Mesendoderm (in vitro differentiated cells): ENCODE results near the gene ADCY7.

Experiments
- DNase-seq: peaks from one replicate; pipeline ENCODE4 v3.0.0; 2013
- H2AK5ac ChIP-seq: 2 replicates; pipeline ENCODE4 v1.6.1; 2013; ENCODE audit warnings: low read length, inconsistent platforms
- H2BK120ac ChIP-seq: 2 replicates; pipeline ENCODE4 v1.6.1; 2013; ENCODE audit warnings: low read depth, mild to moderate bottlenecking, low read length, moderate library complexity, mixed read lengths
- H2BK15ac ChIP-seq: replicated peaks from 2 replicates; pipeline ENCODE4 v1.6.1; 2013; ENCODE audit warnings: low read depth, mild to moderate bottlenecking, moderate library complexity
- H2BK5ac ChIP-seq: 2 replicates; pipeline ENCODE4 v1.6.1; 2013; ENCODE audit warnings: low read length, inconsistent platforms
- H3K18ac ChIP-seq: 2 replicates; pipeline ENCODE4 v1.6.1; 2013; ENCODE audit warnings: mild to moderate bottlenecking, low read length, mixed read lengths
- H3K23ac ChIP-seq: one replicate; pipeline ENCODE4 v1.6.1; 2013; ENCODE audit warnings: low read length
- H3K27ac ChIP-seq: 2 replicates; pipeline ENCODE4 v1.5.1; 2013; ENCODE audit warnings: low read depth, mild to moderate bottlenecking, inconsistent platforms, low read length, moderate library complexity
- H3K27me3 ChIP-seq: 2 replicates; pipeline ENCODE4 v1.6.1; 2013; ENCODE audit warnings: low read length, control low read depth, mild to moderate bottlenecking, inconsistent platforms; ENCODE audit not compliant: insufficient read depth, poor library complexity
- H3K36me3 ChIP-seq: 2 replicates; pipeline ENCODE4 v1.6.1; 2013; ENCODE audit warnings: low read length, inconsistent platforms; ENCODE audit not compliant: control insufficient read depth, insufficient read depth
- H3K4ac ChIP-seq: one replicate; pipeline ENCODE4 v1.6.1; 2013; ENCODE audit warnings: low read depth, mild to moderate bottlenecking, low read length, moderate library complexity
- H3K4me1 ChIP-seq: 2 replicates; pipeline ENCODE4 v1.6.1; 2013; ENCODE audit warnings: low read depth, low read length, inconsistent platforms; ENCODE audit not compliant: control insufficient read depth
- H3K4me2 ChIP-seq: 2 replicates; pipeline ENCODE4 v1.6.1; 2013; ENCODE audit warnings: low read length
- H3K4me3 ChIP-seq: 2 replicates; pipeline ENCODE4 v1.5.1; 2013; ENCODE audit warnings: mild to moderate bottlenecking, low read length
- H3K56ac ChIP-seq: one replicate; pipeline ENCODE4 v1.6.1; 2013; ENCODE audit warnings: low read length
- H3K79me1 ChIP-seq: 2 replicates; pipeline ENCODE4 v1.6.1; 2013; ENCODE audit warnings: low read length, inconsistent platforms
- H3K79me2 ChIP-seq: 2 replicates; pipeline ENCODE4 v1.6.1; 2013; ENCODE audit warnings: mild to moderate bottlenecking, low read length; ENCODE audit not compliant: control insufficient read depth, insufficient read depth
- H3K9ac ChIP-seq: 2 replicates; pipeline ENCODE4 v1.6.1; 2013; ENCODE audit warnings: low read length, inconsistent platforms
- H4K5ac ChIP-seq: one replicate; pipeline ENCODE4 v1.6.1; 2013; ENCODE audit warnings: low read length
- H4K8ac ChIP-seq: one replicate; pipeline ENCODE4 v1.6.1; 2013; ENCODE audit warnings: low read depth, mild to moderate bottlenecking, control low read depth, low read length, moderate library complexity
- WGBS: extraction: QIAGEN DNeasy Blood & Tissue Kit; methylation state at CpG from one replicate; pipeline ENCODE4 v1.1.7; 2013; ENCODE audit warnings: low lambda C conversion rate, missing lambda C conversion rate; ENCODE audit not compliant: insufficient coverage; ENCODE audit errors: extremely low coverage; 5-methylcytosine and 5-hydroxymethylcytosine counted together

The ADCY7 gene

GRCh38 chr16:50278251-50278650 lies 11.9 kb downstream of the ADCY7 start:
- Histone ChIP-seq H3K4me2 (no peak overlapping the region), H2BK15ac (no peak overlapping the region), H3K56ac (no peak overlapping the region), H3K23ac (no peak overlapping the region), H2BK5ac (no peak overlapping the region), H3K27me3 (no peaks in the 10 kb centered on the region), H3K4me1 (no peaks in the 10 kb centered on the region), H3K4ac (no peak overlapping the region), H3K27ac (no peak overlapping the region), H3K79me1 (no peaks in the 10 kb centered on the region), H3K4me3 (no peak overlapping the region), H4K8ac (no peak overlapping the region), H3K9ac (no peak overlapping the region), H2BK120ac (no peak overlapping the region), H2AK5ac (no peak overlapping the region), H3K18ac (no peak overlapping the region), H3K79me2 (no peaks in the 10 kb centered on the region), H4K5ac (no peak overlapping the region), H3K36me3 (no peaks in the 10 kb centered on the region)
- WGBS, result no CpG with 5 or more reads among the region's 3 CpGs
- no peak for DNase-seq

GRCh38 chr16:50279504-50279865 lies 13.1 kb downstream of the ADCY7 start:
- no peak overlapping the region for H3K27ac ChIP-seq
- no peak overlapping the region for H4K5ac ChIP-seq
- WGBS, result no CpG with 5 or more reads among the region's 2 CpGs
- H2BK15ac ChIP-seq, result no peak overlapping the region
- no peak overlapping the region for H3K4me2 ChIP-seq
- no peak overlapping the region for H3K56ac ChIP-seq
- no peak overlapping the region for H2BK120ac ChIP-seq
- no peaks in the 10 kb centered on the region for H3K79me2 ChIP-seq
- no peak overlapping the region for H2BK5ac ChIP-seq
- H3K18ac ChIP-seq, result no peak overlapping the region
- no peaks in the 10 kb centered on the region for H3K79me1 ChIP-seq
- H3K9ac ChIP-seq, result no peak overlapping the region
- no peaks in the 10 kb centered on the region for H3K27me3 ChIP-seq
- H3K4me3 ChIP-seq, result no peak overlapping the region
- H3K36me3 ChIP-seq, result no peaks in the 10 kb centered on the region
- no peak overlapping the region for H4K8ac ChIP-seq
- H3K4ac ChIP-seq, result no peak overlapping the region
- H3K4me1 ChIP-seq, result no peaks in the 10 kb centered on the region
- no peak overlapping the region for H2AK5ac ChIP-seq
- no peak overlapping the region for H3K23ac ChIP-seq
- no peak for DNase-seq

GRCh38 chr16:50280932-50281331 lies 14.6 kb downstream of the ADCY7 start:
- Histone ChIP-seq H3K79me1 (no peaks in the 10 kb centered on the region), H3K4me3 (no peak overlapping the region), H2BK5ac (no peak overlapping the region), H3K4me1 (no peaks in the 10 kb centered on the region), H3K27me3 (no peaks in the 10 kb centered on the region), H4K5ac (no peak overlapping the region), H3K18ac (no peak overlapping the region), H3K23ac (no peak overlapping the region), H2BK15ac (no peak overlapping the region), H4K8ac (no peak overlapping the region), H3K36me3 (no peaks in the 10 kb centered on the region), H2AK5ac (no peak overlapping the region), H3K4me2 (no peak overlapping the region), H3K4ac (no peak overlapping the region), H2BK120ac (no peak overlapping the region), H3K79me2 (no peaks in the 10 kb centered on the region), H3K27ac (no peak overlapping the region), H3K56ac (no peak overlapping the region), H3K9ac (no peak overlapping the region)
- DNase-seq, result no peak
- no CpG with 5 or more reads among the region's 5 CpGs for WGBS

GRCh38 chr16:50281391-50282009 lies 15.1 kb downstream of the ADCY7 start:
- Histone ChIP-seq H3K79me1 (no peaks in the 10 kb centered on the region), H4K8ac (no peak overlapping the region), H3K27me3 (no peaks in the 10 kb centered on the region), H3K27ac (no peak overlapping the region), H2BK15ac (no peak overlapping the region), H3K79me2 (no peaks in the 10 kb centered on the region), H3K23ac (no peak overlapping the region), H3K9ac (no peak overlapping the region), H3K4me1 (no peaks in the 10 kb centered on the region), H2BK5ac (no peak overlapping the region), H3K4ac (no peak overlapping the region), H3K36me3 (no peaks in the 10 kb centered on the region), H2AK5ac (no peak overlapping the region), H3K18ac (no peak overlapping the region), H2BK120ac (no peak overlapping the region), H3K56ac (no peak overlapping the region), H3K4me3 (no peak overlapping the region), H4K5ac (no peak overlapping the region), H3K4me2 (no peak overlapping the region)
- WGBS, result no CpG with 5 or more reads among the region's 21 CpGs
- DNase-seq, result no peak

- Histone ChIP-seq H3K56ac (no peak overlapping the region), H3K36me3 (no peaks in the 10 kb centered on the region), H3K9ac (no peak overlapping the region), H4K5ac (no peak overlapping the region), H2BK15ac (no peak overlapping the region), H3K79me2 (no peaks in the 10 kb centered on the region), H3K27me3 (no peaks in the 10 kb centered on the region), H3K4me2 (no peak overlapping the region), H3K4ac (no peak overlapping the region), H2AK5ac (no peak overlapping the region), H3K79me1 (no peaks in the 10 kb centered on the region), H3K27ac (no peak overlapping the region), H3K23ac (peak overlapping the region; percentile 45), H2BK120ac (no peak overlapping the region), H3K4me3 (no peak overlapping the region), H3K4me1 (no peaks in the 10 kb centered on the region), H3K18ac (no peak overlapping the region), H2BK5ac (no peak overlapping the region), H4K8ac (no peak overlapping the region)
- WGBS, result no CpG with 5 or more reads among the region's 7 CpGs
- no peak for DNase-seq
These were observed 15.7 kb downstream of the ADCY7 start for GRCh38 chr16:50282010-50282538.
